AG09319 (cell line): ENCODE measurements around the gene ATF4.
"Not testable (repeated sequence)": the region's sequence is repeated elsewhere in the genome, so short reads cannot be mapped to it uniquely, and the experiment has no call there.

Source experiments
- DNase-seq: peaks from one replicate; pipeline ENCODE4 v3.0.0-alpha.2; 2010; ENCODE audit warnings: low read depth; ENCODE audit errors: extremely low read depth
- TF ChIP-seq, protein P1 (sequence below): IDR thresholded peaks from 2 replicates; pipeline ENCODE4 v1.5.1; 2011; ENCODE audit warnings: low read depth, mild to moderate bottlenecking, inconsistent platforms, low read length, moderate library complexity

ATF4 gene

DNA sequence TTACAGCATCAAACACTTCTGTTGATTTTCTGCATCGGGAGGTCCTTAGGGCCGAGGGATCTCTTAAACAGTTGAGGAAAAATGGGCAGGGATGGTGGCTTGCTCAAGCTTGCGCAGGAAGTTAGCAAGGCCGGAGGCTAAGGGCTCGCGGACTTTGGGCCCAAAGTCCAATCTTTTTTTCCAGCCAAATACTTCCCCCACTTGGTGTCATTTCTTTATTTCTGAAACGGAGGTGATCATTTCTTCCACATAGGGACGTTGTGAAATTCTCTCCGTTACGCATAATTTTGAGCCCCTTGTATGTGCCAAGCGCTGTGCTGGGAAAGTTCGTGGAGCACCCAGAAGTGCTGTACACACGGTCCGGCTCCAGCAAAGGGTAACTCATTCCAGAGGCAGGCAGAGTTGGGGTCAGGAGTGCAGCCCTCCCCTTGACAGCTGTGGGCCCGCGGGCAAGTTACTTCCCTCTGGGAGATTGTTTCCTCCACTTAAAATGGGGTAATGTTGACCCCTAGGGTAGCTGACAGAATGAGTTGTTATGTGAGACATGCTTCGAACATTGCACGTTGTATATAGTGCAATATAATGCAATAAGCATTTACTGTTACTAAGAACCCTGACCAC lies 17.5 kb upstream of the ATF4 start:
- no peak for DNase-seq
- TF ChIP-seq, protein P1, sequence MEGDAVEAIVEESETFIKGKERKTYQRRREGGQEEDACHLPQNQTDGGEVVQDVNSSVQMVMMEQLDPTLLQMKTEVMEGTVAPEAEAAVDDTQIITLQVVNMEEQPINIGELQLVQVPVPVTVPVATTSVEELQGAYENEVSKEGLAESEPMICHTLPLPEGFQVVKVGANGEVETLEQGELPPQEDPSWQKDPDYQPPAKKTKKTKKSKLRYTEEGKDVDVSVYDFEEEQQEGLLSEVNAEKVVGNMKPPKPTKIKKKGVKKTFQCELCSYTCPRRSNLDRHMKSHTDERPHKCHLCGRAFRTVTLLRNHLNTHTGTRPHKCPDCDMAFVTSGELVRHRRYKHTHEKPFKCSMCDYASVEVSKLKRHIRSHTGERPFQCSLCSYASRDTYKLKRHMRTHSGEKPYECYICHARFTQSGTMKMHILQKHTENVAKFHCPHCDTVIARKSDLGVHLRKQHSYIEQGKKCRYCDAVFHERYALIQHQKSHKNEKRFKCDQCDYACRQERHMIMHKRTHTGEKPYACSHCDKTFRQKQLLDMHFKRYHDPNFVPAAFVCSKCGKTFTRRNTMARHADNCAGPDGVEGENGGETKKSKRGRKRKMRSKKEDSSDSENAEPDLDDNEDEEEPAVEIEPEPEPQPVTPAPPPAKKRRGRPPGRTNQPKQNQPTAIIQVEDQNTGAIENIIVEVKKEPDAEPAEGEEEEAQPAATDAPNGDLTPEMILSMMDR = no peak

DNA sequence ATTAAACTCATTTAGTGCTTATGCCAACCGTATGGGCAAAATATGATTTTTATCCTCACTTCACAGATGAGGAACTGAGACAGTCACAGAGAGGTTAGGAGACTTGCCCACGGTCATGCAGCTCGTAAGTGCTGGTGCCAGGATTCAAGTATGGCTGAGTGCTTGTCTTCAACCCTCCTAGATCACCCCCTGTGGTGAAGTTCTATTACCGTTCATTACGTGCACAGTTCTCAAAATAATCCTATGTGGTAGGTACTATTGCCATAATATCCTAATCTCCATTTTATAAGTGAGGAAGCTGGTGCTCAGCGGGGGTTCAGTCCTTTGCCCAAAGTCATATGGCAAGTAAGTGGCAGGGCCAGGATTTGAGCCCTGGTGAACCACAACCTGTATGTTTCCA lies 16.7 kb upstream of the ATF4 start:
- no peak for DNase-seq
- TF ChIP-seq, protein P1 = no peak

DNA sequence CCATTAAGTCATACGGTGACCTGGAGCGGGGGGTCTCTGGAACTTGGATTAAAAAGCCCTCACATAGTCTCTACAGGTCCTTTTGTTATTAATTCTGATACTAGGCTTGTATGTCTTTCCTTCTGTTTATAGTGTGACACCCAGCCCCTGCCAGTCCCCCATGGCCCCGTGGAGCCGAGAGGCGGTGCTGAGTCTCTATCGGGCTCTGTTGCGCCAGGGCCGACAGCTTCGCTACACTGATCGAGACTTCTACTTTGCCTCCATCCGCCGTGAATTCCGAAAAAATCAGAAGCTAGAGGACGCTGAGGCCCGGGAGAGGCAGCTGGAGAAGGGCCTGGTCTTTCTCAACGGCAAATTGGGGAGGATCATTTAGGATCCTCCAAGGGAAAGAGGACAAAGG lies 16.3 kb upstream of the ATF4 start:
- TF ChIP-seq, protein P1 = no peak
- DNase-seq = no peak

DNA sequence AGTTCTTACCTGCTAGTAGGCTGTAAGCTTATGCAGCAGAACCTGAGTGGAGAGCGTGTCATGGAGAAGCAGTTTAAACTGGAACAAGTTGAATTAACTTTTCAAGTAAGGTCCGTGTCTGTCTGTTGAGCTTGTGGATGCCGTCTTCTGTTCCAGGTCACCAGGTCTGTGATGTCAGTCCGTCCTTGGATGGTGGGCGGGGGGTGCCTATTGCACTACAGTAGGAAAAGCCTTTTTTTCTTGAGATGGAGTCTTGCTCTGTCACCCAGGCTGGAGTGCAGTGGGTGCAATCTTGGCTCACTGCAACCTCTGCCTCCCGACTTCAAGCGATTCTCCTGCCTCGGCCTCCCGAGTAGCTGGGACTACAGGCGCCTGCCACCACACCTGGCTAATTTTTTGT lies 13.3 kb upstream of the ATF4 start:
- not testable (repeated sequence) for DNase-seq

DNA sequence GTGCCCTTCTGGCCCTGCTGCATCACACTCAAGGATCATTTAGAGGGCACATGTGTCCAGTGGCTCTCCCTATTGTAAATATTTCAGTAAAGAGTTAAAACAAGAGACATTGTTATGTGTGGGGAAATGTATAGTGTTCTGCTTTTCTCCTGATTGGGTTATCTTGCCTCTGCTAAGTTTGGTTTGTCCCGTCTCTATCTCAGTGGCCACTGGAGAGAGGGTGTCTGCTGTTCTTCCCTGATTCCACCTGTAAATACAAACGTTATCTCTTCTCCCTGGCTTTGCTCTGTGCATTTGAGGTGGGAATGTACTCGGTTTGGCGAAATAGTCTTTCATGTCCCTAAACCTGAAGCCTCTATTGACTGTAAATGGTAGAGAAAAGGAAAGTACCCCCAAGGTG lies 12.0 kb upstream of the ATF4 start:
- TF ChIP-seq, protein P1 = no peak
- no peak for DNase-seq

DNA sequence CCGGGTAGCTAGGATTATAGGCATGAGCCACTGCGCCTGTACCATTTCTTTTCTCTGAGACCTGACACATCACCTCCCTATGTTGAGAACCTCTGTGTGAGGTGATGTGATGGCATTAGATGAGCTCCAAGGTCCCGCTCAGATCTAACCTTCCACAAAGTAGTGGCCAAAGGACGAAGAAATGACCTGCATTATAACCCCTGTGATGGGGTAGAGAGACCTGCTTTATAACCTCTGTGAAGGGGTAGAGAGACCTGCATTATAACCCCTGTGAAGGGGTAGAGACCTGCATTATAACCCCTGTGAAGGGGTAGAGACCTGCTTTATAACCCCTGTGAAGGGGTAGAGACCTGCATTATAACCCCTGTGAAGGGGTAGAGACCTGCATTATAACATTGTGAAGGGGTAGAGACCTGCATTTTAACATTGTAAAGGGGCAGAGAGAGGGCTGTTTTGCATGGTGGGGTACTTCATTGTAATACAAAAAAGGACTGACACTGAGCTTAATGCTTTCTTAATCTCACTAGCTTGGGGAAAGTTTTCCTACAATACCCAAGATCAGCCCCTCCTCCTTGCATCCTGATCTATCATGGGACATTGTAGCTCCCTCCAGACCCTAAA lies 9.7 kb upstream of the ATF4 start:
- TF ChIP-seq, protein P1 = no peak
- no peak for DNase-seq

DNA sequence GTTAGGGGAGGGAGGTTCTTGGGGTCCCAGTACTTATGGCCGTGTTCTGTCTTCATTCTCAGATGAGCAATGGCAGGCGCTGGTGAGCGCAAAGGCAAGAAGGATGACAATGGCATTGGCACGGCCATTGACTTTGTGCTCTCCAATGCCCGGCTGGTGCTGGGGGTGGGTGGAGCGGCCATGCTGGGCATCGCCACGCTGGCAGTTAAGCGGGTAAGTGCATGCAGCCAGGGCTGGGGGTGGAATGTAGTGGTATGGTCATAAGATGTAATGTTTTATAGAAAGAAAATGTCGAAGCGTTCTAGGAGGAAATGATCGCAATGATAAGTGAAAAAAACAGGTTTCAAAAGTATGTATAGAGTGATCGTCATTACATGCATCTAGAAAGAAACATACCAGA lies 9.1 kb upstream of the ATF4 start:
- TF ChIP-seq, protein P1 = no peak
- DNase-seq = no peak

DNA sequence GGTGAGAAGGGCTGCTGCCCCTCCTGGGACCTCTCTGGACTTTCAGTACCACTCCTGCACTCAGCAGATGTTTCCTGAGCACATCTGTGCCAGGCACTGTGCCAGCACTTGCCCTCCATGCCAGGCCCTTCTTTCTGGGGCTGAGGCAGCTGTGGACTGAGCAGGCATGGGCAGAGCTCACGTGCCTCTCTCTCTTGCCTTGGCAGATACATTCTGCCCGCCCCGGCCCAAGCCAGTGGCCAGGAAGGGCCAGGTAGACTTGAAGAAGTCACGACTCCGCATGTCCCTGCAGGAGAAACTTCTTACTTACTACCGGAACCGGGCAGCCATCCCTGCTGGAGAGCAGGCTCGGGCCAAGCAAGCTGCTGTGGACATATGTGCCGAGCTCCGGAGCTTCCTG lies 8.3 kb upstream of the ATF4 start:
- TF ChIP-seq, protein P1 = no peak

More for the DNA sequence above, 8.3 kb upstream of the ATF4 start:
- no peak for DNase-seq
